ENCODE results near the gene IQSEC3. TPM values are rescaled to one million over a fixed set of nuclear protein-coding genes. Genes with fewer than 3 reads are reported as not detected.

The IQSEC3 gene
- total RNA-seq, 2 experiments from 2014 or later = 1.4 to 1.8 TPM

DNA sequence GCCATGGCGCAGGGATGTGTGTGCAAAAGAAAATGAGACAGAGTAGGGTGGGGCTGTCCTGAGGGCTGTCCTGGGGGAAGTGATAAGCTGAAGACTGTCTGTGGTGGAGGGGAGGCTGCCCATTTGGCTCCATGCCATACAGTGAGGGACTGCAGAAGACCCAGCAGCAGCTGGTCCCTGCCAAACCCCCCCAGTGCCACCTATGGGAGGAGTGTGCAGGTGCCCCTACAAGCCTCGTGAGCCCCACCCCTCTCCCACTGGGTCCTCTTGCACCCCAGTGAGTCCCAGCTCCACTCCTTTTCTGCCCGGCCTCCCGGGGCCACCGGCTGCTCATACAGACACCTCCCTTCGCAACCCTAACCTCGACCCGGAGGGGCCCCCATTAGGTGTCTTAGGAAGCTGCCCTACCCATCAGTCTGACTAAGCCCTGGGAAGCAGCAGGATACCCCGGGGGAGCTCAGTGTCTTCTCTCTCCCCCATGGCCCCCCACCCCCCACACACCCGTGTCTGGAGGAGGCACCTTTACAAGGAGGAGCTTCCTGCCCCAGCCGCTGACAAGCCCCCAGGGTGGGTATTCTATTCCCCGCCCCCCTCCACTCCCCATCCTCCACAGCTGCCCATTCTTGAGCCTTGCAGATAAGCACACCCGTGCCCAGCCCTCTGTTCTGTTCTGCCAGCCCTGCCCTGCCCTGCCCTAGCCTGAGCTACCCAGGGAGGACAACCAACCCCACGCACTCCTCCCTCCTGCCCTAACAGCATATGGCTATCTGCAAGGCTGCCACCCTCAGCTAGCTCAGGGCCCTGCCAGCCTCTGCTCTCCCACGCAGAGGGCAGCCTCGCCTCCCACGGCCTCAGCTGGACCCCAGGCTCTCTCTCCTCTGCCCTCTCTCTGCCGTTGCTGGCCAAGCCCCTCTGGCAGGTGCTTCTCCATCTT lies 105.4 kb downstream of the IQSEC3 start:
- POLR2A ChIA-PET = no interaction called here
- CTCF ChIA-PET = no interaction called here

GRCh38 chr12:172732-173161 lies 106.2 kb downstream of the IQSEC3 start:
- ChIA-PET POLR2A (no interaction called here), CTCF (no interaction called here)

- CTCF ChIA-PET = no interaction called here
- POLR2A ChIA-PET = no interaction called here
Observed at GRCh38 chr12:174124-174523, 107.6 kb downstream of the IQSEC3 start.

- POLR2A ChIA-PET = no interaction called here
- CTCF ChIA-PET = no interaction called here
Observed at GRCh38 chr12:174596-174995, 108.0 kb downstream of the IQSEC3 start.

DNA sequence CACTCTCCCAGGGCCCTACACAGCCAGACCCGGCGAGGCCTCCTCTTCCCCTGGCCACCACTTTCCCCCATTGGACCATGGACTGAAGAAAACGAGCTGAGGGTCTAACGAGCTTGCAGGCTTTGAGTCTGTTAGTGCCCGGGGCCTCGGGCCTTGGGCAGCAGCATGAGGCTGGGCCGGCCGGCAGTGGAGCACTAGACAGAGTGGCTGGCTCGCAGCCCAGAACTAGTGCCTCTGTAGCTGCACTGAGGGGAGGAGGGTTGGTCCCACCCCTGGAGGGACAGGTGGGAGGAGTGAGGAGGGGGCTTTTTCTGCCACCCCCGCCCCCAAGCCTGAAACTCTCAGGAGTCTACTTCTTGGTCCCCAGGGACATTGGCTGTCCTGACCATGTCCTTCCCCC lies 108.7 kb downstream of the IQSEC3 start:
- CTCF ChIA-PET = no interaction called here
- POLR2A ChIA-PET = no interaction called here

GRCh38 chr12:175759-176158 lies 109.2 kb downstream of the IQSEC3 start:
- CTCF ChIA-PET = no interaction called here
- POLR2A ChIA-PET = no interaction called here

DNA sequence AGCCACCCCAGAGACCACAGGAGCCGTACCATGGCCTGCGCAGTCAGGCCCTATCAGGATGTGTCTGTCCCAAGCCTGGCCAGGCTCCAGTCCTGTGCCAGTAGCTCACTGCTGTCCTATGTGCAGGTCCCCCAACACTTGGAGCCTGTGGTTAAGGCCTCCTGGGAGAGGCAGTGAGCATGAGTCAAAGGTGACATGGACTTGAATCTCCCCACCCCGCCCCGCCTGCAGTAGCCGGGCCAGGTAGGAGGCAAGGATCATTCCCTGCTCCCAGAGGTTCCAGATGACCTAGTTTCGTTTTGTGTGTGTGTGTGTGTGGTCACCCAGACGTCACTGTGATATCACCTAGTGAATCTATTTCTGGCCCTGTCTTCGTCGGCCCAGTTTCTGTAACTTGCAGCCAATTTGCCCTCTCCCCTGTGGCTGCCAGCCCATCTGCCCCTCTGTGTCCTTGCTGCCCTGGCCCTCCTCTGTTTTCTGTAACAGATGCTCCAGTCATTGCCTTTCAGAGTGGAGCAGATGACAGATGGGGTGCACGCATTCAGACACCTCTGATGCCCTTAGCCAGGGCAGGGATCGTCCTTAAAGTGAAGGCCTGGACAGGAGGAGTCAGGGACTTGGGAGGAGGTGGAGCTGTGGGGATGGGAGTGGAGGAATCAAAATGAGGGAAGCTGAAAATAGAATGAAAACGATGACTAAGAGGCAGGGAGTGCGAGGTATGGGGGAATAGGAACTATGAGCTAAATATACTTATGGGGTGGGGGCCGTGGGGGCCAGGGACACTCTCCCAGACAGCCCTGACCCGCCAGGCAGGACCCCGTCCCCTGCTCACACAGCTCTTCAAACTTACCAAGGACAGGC lies 110.0 kb downstream of the IQSEC3 start:
- POLR2A ChIA-PET = no interaction called here
- CTCF ChIA-PET = no interaction called here

DNA sequence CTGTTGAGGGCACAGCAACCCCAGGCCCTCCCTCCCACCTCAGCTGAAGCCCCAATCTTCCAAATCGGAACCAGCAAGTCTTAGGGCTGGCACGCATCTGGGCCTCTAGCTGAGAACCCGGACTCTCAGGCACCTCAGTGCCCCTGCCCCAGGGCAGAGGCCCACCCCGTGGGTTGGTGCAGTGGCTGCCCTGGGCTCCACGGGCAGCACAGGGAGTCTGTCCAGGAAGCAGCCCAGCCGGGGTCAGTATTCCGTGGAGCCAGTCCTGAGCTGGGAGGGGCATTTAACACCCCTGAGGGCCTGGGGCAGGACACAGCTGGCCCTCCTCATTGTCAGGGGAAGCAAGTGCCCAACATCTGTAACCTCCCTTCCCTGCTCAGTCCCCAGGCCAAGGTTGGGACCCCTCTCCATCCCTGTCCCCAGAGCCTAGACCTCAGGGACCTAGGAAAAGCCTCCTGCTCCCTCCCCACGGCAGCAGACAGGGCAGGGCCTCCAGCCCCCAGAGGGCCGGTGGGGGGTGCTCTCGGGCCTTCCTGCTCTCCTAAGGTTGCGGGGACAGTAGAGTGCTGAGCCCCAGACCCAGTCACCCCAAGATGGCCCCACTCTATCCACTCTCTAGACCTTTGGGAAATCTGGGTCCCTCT lies 110.9 kb downstream of the IQSEC3 start:
- CTCF ChIA-PET = no interaction called here
- POLR2A ChIA-PET = no interaction called here

DNA sequence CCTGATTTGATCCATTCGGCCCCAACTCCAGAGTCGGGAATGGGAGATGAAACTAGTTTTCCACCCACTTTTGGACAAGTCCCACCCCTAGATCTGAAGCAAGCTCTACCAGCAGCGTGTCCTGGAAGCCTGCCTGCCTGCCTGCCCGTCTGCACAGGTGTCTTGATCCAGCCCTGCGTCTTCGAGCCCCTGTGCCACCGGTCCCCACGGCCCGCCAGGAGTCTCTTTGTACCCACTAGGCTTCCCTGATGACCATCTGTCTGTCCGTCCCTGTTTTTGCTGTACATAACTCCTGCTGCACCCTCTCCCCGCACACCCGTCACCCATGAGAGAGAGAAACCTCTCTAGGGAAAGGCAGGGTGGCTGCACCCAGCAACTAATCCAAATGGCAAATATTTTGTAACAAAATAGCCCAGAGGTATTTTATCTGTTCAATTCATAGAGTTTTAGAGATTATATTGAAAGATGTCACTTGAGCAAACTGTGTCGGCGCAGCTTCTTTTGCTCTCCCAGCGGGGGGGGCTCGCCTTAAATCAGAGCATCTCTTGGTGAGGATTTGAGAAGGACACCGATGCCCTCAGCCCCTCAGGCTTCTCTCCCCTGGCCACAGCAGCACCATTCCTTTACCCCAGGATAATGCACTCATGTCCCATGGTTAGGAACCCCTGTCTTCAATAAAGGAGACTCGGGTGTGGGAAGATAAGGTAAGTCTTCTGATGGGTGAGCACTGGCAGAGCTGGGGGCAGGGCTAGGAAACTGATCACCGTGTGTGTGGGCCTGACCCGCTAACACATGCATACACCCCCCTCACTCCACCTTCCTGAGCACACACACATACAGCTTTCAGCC lies 111.6 kb downstream of the IQSEC3 start:
- ChIA-PET POLR2A (no interaction called here), CTCF (no interaction called here)

- CTCF ChIA-PET = no interaction called here
- POLR2A ChIA-PET = no interaction called here
Observed at GRCh38 chr12:178829-179109, 112.2 kb downstream of the IQSEC3 start.

GRCh38 chr12:179131-179884 lies 112.7 kb downstream of the IQSEC3 start:
- ChIA-PET POLR2A (no interaction called here), CTCF (no interaction called here)

- ChIA-PET POLR2A (no interaction called here), CTCF (no interaction called here)
Observed at GRCh38 chr12:179885-180284, 113.3 kb downstream of the IQSEC3 start.

GRCh38 chr12:180445-180844 lies 113.9 kb downstream of the IQSEC3 start:
- ChIA-PET POLR2A (no interaction called here), CTCF (no interaction called here)

GRCh38 chr12:181921-182320 lies 115.4 kb downstream of the IQSEC3 start:
- ChIA-PET CTCF (no interaction called here), POLR2A (no interaction called here)

- CTCF ChIA-PET = no interaction called here
- POLR2A ChIA-PET = no interaction called here
Observed at GRCh38 chr12:182381-182892, 115.9 kb downstream of the IQSEC3 start.

DNA sequence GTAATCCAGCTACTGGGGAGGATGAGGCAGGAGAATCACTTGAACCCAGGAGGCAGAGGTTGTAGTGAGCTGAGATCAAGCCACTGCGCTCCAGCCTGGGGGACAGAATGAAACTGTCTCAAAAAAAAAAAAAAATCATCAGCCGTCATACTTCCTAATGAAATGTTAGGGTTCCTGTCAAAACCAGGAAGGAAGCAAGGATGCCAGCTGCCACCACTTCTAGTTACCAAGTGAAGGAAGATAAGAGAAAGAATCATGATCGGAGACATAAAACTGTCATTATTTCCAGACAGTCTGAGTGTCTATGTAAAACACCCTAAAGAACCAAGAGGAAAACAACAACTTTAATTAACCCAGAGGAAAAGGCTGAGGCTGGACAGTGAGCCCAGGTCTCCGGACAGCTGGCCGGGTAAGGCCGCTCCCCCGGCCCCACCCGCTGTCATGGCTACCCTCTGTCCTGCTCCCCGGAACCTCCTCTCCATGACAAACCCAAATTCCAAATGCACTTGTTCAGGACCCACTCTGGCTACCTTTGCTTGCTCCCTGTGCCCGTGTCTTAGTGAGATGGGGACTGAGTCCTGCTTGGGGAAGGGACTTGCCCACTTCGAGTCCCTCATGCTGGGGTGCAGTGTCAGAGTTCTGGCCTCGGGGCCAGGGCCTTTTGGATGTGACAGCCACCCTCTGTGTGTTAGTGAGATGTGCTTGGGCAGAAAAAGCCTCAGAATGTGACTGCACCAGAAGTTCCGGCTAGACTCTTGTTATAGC lies 118.4 kb downstream of the IQSEC3 start:
- POLR2A ChIA-PET = no interaction called here
- CTCF ChIA-PET = no interaction called here

DNA sequence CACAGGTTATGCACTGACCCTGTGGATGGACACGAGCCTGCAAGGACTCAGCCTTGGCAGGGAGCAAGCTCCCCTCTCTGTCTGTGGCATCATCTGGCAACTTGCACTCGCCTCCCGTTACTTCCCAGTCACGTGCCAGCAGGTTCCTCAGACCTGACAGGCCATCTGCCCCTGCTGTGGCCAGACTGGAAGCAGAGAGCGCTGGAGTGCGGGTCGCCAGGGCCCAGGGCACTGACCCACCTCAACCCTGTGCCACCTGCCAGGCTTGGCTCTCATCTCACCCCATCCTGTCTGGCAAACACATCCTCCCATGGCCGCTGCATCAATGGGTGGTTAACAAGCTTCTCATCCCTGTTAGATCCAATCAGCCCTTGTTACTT lies 119.0 kb downstream of the IQSEC3 start:
- ChIA-PET POLR2A (no interaction called here), CTCF (no interaction called here)

DNA sequence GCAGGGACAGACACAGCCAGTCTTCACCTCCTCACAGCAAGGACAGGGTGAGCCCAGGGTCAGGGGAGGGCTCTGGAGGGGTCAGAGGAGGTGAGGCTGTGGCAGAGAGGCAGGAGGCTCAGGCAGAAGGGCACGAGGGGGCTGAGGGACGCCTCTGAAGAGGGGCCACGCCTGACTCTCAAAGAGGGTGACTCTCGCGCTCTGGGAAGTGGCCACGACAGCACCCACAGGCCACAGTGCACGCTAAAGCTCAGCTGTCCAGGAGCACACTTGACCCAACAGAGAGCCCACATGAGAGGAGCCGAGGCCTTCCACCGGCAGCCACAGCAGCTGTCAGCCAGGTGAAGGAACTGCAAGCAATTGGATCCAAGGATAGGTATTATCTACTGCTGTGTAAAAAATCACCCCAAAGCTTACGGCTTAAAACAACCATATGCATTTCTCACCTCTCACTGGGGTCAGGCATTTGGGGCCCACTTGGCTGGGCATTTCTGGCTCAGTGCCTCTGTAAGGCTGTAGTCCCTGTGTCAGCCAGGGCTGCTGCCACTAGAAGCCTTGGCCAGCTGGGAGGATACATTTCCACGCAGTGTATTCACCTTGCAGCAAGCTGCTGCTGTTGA lies 119.5 kb downstream of the IQSEC3 start:
- ChIA-PET CTCF (no interaction called here), POLR2A (no interaction called here)

Data from activated CD8-positive, alpha-beta memory T cell treated with anti-CD3 and anti-CD28 coated beads for 36 hours (primary cell).